ENCODE measurements around the gene ATP5F1C.

Gene ATP5F1C

DNA sequence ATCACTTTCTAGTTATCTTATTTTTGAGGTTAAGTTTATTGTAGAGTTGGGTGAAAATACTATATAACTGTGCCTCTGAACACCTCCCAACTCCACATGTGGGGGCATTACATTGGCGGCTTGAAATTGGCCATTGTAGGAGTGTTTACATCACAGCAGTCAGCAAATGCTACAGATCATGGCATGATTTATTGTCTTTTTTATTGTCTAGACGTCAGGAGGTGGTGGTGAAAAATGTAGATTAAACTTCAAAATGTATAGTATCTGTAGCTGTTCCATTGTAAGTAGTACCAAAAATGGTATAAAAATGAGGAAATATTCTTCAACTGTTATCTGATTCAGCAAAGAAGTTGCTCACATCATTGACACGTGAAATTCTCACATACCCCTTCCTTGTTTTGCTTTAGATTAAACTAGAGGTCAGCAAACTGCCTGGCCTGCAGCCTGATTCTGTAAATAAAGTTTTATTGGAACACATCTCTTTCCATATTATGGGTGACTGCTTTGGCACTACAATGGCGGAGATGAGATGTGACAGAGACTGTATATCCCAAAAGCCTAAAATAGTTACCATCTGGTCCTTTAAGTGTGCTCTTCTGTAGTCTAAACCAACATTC is 65.4 kb downstream of the ATP5F1C start:
- DNase-seq, result no peak

DNA sequence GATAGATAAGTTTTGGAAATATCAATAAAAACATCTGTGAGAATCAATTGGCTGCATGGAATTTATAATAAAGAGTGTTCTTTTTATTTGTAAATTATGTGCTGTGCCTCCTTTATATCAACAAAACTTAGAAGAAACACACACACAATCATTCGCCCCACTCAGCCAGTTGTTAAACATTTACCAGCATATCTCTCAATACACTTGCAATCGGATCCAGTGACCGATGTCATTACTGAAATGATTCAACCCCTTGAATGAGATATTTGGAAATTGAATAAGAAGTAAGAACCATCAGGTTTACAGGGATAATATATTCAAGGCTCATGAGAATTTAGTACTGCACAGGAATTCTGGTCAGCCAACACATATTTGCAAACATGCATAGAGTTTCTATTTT is 65.9 kb downstream of the ATP5F1C start:
- DNase-seq, result no peak

DNA sequence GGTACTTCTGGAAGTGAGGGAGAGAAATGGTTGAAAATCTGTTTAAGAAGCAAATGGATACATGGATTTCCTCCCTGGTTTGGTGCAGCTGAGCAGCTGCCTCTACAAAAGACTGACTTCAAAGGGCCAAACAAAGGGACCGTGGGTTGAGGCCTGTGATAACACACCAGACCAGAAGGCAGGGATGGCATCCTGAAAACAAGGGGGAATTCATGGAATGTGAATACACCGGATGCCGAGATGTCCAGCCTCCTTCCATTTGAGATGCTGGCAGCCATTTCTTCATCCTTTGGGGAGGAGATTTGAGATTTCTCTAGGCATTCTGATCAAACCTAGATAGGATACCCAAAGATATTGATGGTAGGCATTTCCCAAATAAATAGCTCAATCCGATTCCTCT is 67.2 kb downstream of the ATP5F1C start:
- no peak for DNase-seq

DNA sequence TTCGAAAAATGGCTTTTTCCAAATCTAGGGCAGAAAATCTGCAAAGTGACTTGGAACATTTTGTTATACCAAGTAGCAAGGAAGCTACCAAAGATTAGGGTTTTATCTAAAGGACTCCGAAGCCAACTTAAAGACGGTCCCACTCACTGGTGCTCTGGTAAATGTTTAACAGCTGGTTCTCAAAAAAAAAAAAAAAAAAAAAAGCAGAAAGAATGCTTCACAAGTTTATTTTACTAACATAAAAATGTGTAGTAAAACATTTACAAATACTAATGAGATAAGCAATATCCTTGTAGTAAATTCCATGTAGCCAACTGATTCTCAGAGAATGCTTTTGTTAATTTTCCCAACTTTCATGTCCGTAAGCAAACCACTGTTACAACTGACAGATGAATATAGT is 68.7 kb downstream of the ATP5F1C start:
- no peak for DNase-seq

DNA sequence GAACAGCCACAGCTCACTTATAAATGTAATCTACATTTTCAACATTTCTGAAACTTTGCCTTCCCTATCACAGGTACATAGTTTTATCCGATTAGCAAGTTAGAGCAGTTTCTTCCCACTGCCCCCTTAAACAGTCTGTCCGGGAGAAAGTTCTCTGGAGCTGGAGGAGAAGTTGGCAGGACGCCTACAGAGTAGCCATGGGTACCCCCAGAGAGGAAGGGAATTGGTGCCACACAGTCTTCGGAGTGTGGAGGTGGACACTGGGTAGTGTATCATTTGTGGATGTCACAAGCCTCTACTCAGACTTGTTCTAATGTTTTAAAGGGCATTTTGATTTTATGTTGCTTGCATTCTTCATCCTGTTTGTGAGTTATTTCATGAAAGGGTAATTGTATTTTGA is 69.3 kb downstream of the ATP5F1C start:
- no peak for DNase-seq
